Lung (tissue), 12 donors: ENCODE measurements around the gene IGSF23. TPM values are rescaled to one million over a fixed set of nuclear protein-coding genes. Genes with fewer than 3 reads are reported as not detected.
A peak's percentile ranks its signal among the peaks of the same experiment; 100 is the strongest.

Experiments used
- ATAC-seq: fragments of 200-7000 bp; cut with Tn5 transposase; one replicate; pipeline ENCODE4 v1.9.1; 2020; ENCODE audit warnings: moderate number of reproducible peaks; ENCODE audit not compliant: insufficient read depth, low FRiP score
- DNase-seq, 3 donors: peaks; one replicate each; pipeline ENCODE4 v3.0.0-alpha.2; 2013 to 2017
- H3K27ac ChIP-seq, 2 donors: one replicate each; pipeline ENCODE4 v1.5.1; 2013; ENCODE audit warnings: mild to moderate bottlenecking in 2 of 2, moderate library complexity in 2 of 2, control low read depth in 1 of 2, inconsistent platforms in 1 of 2, low read depth in 1 of 2, low read length in 1 of 2
- H3K27me3 ChIP-seq, 3 donors: one replicate each; pipeline ENCODE4 v1.5.1; 2013; ENCODE audit warnings: low read length in 2 of 3; ENCODE audit not compliant: control insufficient read depth in 3 of 3, insufficient read depth in 3 of 3
- H3K36me3 ChIP-seq, 4 donors: one replicate each; pipeline ENCODE4 v1.5.1; 2013; ENCODE audit warnings: low read length in 4 of 4, mild to moderate bottlenecking in 1 of 4, moderate library complexity in 1 of 4; ENCODE audit not compliant: control insufficient read depth in 4 of 4, insufficient read depth in 4 of 4
- H3K4me1 ChIP-seq, 5 donors: one replicate each; pipeline ENCODE4 v1.5.1; 2013; ENCODE audit warnings: low read length in 5 of 5, mild to moderate bottlenecking in 2 of 5, moderate library complexity in 1 of 5; ENCODE audit not compliant: control insufficient read depth in 5 of 5, insufficient read depth in 5 of 5
- H3K4me3 ChIP-seq: one replicate; pipeline ENCODE4 v1.5.1; 2013; ENCODE audit warnings: mild to moderate bottlenecking, control low read depth, moderate library complexity
- H3K9ac ChIP-seq, 2 donors: one replicate each; pipeline ENCODE4 v1.5.1; 2013; ENCODE audit warnings: low read length in 2 of 2, control low read depth in 1 of 2; ENCODE audit not compliant: insufficient read depth in 1 of 2
- H3K9me3 ChIP-seq, 4 donors: one replicate each; pipeline ENCODE4 v1.5.1; 2013; ENCODE audit warnings: low read length in 3 of 4, mild to moderate bottlenecking in 1 of 4, moderate library complexity in 1 of 4; ENCODE audit not compliant: control insufficient read depth in 4 of 4, insufficient read depth in 3 of 4
- WGBS, 2 donors: extraction: QIAGEN DNeasy Blood & Tissue Kit; methylation state at CpG; one replicate each; pipeline ENCODE4 v1.1.7; 2013; 5-methylcytosine and 5-hydroxymethylcytosine counted together
- polyA plus RNA-seq, 2 donors: library from polyadenylated mRNA; stranded (reverse); fragments of 200-250 nt; gene quantifications; one replicate each; pipeline ENCODE4 v1.2.1, GENCODE V29; 2013
- total RNA-seq, 2 donors: library from RNA; depleted of rRNA in 1 of 2; stranded (reverse); fragments of >200 nt in 1 of 2; gene quantifications; one replicate each; pipeline ENCODE4 v1.2.1, GENCODE V29; 2014 to 2021
- TF ChIP-seq, protein P1 (sequence below): IDR thresholded peaks from 2 replicates; pipeline ENCODE4 v1.5.1; 2012; ENCODE audit warnings: mild to moderate bottlenecking; ENCODE audit errors: control extremely low read depth, extremely low read depth
- donor health status: control.
- donor health status: control.
- donor health status: Bipolar disorder and iron deficiency.
- donor health status: healthy.
- donor health status: DM: yes; HTN: yes; CAD: no.

The IGSF23 gene
- total and polyA plus RNA-seq, 4 donors, result not detected

DNA sequence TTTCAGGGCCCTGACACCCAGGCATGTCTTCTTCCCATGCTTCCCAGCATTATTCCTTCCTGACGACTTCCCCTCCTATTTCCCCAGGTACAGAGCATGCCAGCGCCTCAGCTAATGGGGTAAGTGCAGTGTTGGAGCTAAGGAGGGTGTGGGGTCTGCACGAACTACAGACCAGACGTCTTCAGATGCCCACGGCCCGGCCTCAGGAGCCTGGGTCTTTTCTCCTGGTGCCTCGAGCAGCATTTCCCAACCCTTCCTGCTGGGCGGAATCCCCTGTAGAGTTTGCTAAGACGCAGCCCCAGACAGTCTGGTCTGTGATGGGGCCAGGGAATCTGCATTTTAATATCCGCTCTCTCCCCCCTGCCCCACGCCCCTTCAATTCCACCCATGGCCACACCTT is 47.8 kb downstream of the IGSF23 start:
- Histone ChIP-seq H3K27ac (no peak overlapping the region), H3K9me3 (no peaks in the 10 kb centered on the region), H3K36me3 (peaks cover 19 to 46% (median 34%) of the 10 kb centered on the region in 4 donors), H3K4me1 (peaks cover 0 to 10% (median 3%) of the 10 kb centered on the region in 5 donors), H3K4me3 (no peak overlapping the region), H3K9ac (no peak overlapping the region), H3K27me3 (no peaks in the 10 kb centered on the region)
- DNase-seq (no peak), ATAC-seq (no peak)
- TF ChIP-seq, protein P1, sequence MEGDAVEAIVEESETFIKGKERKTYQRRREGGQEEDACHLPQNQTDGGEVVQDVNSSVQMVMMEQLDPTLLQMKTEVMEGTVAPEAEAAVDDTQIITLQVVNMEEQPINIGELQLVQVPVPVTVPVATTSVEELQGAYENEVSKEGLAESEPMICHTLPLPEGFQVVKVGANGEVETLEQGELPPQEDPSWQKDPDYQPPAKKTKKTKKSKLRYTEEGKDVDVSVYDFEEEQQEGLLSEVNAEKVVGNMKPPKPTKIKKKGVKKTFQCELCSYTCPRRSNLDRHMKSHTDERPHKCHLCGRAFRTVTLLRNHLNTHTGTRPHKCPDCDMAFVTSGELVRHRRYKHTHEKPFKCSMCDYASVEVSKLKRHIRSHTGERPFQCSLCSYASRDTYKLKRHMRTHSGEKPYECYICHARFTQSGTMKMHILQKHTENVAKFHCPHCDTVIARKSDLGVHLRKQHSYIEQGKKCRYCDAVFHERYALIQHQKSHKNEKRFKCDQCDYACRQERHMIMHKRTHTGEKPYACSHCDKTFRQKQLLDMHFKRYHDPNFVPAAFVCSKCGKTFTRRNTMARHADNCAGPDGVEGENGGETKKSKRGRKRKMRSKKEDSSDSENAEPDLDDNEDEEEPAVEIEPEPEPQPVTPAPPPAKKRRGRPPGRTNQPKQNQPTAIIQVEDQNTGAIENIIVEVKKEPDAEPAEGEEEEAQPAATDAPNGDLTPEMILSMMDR, result no peak
- WGBS, 2 donors, result 94% methylated on average over 11 of the region's 11 CpGs

DNA sequence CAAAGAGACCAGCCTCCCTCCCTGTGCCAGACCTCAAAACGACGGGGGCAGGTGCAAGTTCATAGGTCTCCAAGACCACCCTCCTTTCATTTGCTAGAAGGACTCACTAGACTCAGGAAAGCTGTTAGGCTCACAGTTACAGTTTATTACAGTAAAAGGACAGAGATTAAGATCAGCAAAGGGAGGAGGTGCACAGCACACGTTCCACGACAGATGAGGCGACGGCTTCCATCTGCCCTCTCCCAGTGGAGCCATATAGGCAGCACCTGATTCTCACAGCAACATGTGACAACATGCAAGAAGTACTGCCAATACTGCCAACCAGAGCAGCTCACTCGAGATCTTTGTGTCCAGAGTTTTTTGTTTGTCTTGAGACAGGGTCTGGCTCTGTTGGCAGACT is 48.5 kb downstream of the IGSF23 start:
- Histone ChIP-seq H3K9ac (no peak overlapping the region), H3K27me3 (no peaks in the 10 kb centered on the region), H3K4me3 (no peak overlapping the region), H3K9me3 (no peaks in the 10 kb centered on the region), H3K4me1 (peaks cover 0 to 10% (median 3%) of the 10 kb centered on the region in 5 donors), H3K36me3 (peaks cover 17 to 44% (median 34%) of the 10 kb centered on the region in 4 donors), H3K27ac (no peak overlapping the region)
- WGBS, 2 donors, result 76 to 81% methylated on average over 7 of the region's 7 CpGs
- ATAC-seq (no peak), DNase-seq (no peak)
- TF ChIP-seq, protein P1, result no peak

DNA sequence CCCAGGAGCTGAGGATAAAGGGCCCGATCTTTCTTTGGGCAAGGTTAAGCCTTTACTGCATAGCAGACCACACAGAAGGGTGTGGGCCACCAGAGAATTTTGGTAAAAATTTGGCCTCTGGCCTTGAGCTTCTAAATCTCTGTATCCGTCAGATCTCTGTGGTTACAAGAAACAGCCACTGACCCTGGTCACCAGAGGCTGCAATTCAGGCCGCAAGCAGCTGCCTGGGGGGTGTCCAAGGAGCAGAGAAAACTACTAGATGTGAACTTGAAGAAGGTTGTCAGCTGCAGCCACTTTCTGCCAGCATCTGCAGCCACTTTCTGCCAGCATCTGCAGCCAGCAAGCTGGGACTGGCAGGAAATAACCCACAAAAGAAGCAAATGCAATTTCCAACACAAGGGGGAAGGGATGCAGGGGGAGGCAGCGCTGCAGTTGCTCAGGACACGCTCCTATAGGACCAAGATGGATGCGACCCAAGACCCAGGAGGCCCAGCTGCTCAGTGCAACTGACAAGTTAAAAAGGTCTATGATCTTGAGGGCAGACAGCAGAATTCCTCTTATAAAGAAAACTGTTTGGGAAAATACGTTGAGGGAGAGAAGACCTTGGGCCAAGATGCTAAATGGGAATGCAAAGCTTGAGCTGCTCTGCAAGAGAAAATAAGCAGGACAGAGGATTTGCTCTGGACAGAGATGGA is 49.5 kb downstream of the IGSF23 start:
- ATAC-seq (no peak), DNase-seq (peak; percentile 32 to 44 (median 42))
- H3K27ac ChIP-seq, result no peak overlapping the region
- peaks cover 0 to 10% (median 3%) of the 10 kb centered on the region in 5 donors for H3K4me1 ChIP-seq
- peaks cover 15 to 44% (median 33%) of the 10 kb centered on the region in 4 donors for H3K36me3 ChIP-seq
- H3K4me3 ChIP-seq, result no peak overlapping the region
- no peaks in the 10 kb centered on the region for H3K27me3 ChIP-seq
- no peaks in the 10 kb centered on the region for H3K9me3 ChIP-seq
- H3K9ac ChIP-seq, result no peak overlapping the region
- TF ChIP-seq, protein P1, result no peak
- 77 to 82% methylated on average over 7 of the region's 7 CpGs for WGBS, 2 donors

DNA sequence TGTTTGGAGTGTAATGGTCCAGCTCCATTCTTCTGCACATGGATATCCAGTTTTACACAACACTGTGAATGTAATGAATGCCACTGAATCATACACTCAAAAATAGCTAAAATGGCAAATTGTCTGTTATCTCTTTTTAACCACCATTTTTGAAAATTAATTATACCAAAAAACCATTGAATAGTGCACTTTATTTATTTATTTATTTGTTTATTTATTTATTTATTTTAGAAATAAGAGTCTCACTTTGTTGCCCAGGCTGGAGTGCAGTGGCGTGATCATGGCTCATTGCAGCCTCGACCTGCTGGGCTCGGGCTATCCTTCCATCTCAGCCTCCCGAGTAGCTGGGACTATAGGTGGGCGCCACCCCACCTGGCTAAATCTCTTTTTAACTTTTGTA is 50.6 kb downstream of the IGSF23 start:
- Histone ChIP-seq H3K4me1 (peaks cover 0 to 10% (median 3%) of the 10 kb centered on the region in 5 donors), H3K27me3 (no peaks in the 10 kb centered on the region), H3K9ac (no peak overlapping the region), H3K9me3 (no peaks in the 10 kb centered on the region), H3K4me3 (no peak overlapping the region), H3K27ac (no peak overlapping the region), H3K36me3 (peaks cover 11 to 37% (median 21%) of the 10 kb centered on the region in 4 donors)
- DNase-seq (no peak), ATAC-seq (no peak)
- TF ChIP-seq, protein P1, result no peak
- WGBS, 2 donors, result 97 to 98% methylated on average over 5 of the region's 5 CpGs
